Activated effector memory CD4-positive, alpha-beta T cell treated with Interleukin-2 at 50 U/mL for 16 hours (primary cell): ENCODE results near the gene PHF23.
"Not testable (repeated sequence)": the region's sequence is repeated elsewhere in the genome, so short reads cannot be mapped to it uniquely, and the experiment has no call there.

Experiments
- DNase-seq: peaks from one replicate; pipeline ENCODE4 v3.0.0-alpha.2; 2020

PHF23 gene

DNA sequence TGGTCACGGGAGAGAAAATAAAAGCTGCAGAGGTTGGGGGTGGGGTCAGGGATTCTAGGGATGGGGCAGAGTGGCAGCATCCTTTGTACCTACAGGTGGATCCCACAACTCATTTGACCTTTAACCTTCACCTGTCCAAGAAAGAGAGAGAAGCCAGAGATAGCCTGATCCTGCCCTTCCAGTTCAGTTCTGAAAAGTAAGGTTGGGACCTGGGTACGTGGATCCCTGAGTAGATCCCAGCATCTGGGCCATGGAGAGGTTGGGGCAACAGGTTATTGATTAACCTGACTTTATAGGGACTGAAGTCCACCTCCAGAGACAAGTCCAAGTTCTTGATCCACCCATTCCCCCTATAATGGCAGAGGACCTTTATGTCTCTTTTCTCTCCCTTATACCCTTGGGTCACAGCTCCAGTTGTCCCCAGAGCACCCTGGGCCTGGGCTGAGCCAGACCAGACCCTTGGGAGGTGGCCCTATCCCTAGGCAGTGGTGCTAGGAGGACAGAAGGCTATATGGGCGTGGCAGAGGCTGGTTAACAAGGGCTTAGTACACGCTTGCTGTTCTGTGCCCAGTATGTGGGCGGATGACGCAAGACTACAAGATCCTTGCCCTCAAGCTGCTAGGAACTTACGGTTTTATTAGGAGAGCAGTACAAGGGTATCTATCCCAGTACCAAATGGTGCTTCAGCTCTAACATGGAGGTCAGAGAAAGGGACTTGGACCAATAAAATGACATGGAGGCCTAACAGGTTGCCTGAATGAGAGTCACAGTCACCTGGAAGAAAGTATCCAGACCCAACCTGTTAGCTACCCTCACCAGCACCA, 19.7 kb upstream of the PHF23 start:
- DNase-seq, result no peak

DNA sequence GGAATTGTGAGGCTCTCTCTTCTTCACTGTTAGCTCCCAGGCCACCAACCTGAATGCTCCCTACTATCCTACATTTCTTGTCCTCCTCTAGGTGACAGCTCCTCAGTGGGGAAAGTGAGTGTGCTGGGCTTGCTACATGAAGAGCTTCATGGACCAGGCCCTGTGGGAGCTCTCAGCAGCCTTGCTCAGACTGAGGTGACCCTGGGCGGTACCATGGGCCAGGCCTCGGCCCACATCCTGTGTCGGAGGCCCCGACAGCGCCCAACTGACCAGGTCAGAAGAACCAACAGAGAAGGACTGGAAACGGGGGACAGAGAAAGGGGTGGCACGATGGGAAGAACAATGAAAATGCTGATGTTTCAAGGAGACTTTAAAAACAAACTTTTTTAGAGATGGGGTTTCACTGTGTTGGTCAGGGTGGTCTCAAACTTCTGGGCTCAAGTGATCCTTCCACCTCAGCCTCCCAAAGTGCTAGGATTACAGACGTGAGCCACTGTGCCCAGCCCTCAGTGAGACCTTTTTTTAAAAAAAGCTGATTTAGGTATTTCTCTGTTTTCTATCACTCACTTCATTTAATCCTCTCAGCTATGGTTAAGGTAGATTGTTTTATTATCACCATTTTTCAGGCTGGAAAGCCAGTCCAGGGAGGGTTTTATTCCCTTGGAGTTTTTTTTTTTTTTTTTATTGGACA, 17.7 kb upstream of the PHF23 start:
- DNase-seq, result no peak

DNA sequence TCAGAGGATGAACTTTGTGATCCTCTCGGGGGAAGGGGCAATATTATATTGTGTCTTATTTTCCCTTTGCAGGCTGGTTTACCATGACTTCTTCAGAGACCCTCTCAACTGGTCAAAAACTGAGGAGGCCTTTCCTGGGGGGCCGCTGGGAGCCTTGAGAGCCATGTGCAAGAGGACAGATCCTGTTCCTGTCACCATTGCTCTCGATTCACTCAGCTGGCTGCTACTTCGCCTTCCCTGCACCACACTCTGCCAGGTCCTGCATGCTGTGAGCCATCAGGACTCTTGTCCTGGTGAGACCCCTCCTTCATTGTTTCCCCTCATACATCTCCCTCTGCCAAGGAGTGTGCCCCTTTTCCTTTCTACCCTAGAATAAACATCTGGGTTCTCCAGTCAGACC, 15.3 kb upstream of the PHF23 start:
- DNase-seq, result no peak

DNA sequence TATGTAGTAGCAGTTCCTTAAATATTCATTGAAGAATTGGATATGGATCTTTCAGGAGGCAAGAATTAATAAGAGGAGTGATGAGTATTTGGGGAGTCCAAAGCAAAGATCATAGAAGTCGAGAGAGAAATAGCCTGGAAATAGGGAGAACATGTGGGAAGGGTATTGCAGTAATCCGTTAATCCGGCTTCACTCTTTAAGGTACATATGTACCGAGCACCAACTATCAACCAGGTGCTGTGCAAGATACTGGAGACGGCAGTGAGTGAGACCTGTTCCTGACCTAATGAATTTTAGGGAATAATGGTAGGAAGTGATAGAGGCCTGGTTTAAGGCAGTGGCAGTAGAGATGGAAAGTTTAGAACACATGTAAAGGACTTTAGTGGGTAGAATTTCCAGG, 13.8 kb upstream of the PHF23 start:
- no peak for DNase-seq

DNA sequence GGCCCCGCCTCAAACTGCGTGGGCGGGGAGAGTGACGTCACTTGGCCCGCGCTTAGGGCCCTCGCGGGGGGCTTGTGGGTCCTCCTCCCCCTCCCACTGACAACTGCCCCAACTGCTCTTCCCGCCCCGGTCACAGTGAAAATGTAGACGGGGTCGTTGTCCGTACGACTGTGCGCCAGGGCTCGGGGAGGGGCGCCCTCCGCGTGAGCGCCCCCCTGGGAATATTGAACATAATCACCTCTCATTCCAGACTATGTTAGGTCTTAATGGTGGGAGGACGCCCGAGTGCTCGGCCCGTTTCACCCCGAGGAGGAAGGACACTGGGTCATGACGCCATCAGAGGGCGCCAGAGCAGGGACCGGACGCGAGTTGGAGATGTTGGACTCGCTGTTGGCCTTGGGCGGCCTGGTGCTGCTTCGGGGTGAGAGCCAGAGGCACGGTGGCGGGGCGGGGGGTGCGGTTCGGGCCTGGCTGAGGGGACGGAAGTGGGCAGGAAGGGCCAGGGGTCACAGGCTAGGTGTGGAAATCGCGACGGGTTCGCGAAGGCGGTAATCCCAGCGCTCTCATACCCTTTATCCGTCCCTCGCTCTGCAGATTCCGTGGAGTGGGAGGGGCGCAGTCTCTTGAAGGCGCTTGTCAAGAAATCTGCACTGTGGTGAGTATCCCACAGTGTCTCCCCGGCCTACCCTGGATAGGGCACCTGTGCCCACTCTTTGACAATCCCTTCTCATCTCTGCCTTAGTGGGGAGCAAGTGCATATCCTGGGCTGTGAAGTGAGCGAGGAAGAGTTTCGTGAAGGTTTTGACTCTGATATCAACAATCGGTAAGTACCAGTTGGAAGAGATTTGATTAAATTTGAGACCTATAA, 13.2 kb upstream of the PHF23 start, which contains the start of gene ELP5:
ELP5 (plus strand) TSS at position 40 of the 868 bp plus-strand sequence; CDS start at position 376, 336 bp downstream.
- DNase-seq, result peak; percentile 75

DNA sequence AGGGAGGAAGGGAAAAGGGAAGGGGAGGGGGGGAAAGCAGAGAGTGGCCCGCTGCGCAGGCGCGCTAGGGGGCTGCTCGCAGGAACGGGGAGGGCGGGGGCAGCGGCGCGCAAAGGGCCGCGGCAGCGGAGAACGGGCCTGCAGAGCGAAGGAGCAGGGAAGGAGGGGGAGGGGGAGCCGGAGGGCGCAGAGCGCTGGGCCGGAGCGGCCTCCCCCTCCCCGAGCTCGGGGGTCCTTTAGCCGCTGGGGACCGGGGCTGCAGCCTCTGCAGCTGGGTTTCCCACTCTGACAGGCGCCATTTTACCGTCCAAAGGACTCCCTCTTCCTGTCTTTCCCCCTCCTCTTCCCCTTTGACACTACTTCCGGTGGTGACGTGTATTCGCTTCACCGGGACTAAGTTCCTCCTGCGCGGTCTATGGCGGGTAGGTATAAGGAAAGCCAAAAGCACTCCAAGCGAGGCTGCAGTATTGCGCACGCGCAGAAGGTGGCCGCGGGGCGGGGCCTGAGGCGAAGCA, 12.5 kb upstream of the PHF23 start, which contains the start of gene CTDNEP1:
CTDNEP1 (minus strand) TSS at position 74 of the 515 bp plus-strand sequence. CDS start 438 bp downstream, outside the sequence.
- peak; percentile 94 for DNase-seq

DNA sequence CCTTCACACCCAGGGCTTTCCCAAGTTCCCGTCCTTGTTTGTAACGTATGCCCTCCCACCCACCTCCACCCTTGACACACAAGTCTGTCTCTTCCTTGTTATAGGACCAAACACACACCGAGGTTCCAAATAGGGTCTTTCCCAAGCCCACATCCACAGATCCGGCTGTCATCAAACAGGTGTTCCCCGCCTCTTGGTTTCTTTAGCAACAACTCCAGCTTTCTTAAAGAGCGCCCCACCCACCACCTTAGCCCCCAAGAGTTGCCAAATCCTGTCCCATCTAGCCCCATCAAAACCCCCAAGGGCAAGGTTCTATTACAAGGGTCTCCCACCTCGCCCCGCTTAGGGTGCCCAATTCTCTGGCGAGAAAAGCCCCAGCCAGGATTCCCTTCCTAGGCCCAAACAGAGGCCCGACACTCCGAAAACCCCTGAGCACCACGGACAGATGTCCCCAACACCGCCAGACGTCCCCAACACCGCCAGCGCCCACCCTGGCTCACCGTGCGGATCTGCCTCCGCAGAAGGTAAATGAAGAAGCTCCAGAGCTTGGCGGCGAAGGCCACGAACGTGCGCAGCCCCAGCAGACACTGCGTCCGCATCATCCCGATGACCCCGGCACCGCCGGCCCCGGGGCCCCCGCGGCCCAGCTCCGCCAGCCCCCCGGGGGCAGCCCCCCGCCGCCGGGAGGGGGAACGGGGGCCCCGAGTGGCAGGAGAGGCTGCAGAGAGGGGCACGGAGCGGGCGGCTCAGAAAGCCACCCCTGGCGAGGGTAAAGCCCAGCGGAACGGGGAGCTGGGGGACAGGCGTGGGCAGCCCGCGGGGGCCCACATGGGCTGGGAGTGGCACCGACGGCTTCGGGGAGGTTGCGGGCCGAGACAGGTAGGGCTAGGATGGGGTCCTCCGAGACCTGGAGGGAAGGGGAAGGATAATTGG, 11.7 kb upstream of the PHF23 start:
- no peak for DNase-seq

DNA sequence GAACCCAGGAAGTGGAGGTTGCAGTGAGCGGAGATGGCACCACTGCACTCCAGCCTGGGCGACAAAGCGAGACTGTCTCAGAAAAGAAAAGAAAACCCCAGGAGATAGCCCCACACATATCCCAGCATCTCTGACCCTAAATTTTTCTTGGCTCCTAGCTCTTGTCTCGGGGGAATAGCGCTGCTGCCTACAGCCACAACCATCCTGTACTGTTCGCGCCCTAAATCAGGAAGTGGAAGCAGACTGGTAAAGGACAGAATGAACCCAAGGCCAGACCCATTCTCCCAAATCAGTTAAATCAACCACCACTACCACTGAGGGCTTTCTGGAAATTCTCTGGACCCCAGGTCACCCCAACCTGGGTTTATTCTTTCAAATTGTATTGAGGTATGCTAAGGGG, 10.6 kb upstream of the PHF23 start:
- no peak for DNase-seq

DNA sequence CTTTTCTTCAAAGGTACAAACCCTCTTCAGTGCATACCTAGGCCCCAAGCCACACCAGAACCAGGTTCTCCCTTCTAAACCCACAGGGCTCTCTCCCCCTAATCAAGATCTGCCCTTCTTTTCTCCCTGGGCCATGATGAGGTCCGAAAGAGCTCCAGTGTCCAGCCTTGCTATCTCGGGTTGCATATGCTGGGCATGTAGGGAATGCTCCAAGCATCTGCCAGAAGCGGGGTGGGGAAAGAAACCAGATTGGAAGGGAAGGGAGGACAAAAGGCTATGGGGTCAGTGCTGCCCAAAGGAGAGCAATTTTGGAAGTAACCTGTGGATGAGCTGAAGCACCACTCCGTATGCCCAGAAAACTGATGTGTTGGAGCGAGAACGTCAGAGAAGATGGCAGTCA, 10.0 kb upstream of the PHF23 start:
- DNase-seq, result no peak

DNA sequence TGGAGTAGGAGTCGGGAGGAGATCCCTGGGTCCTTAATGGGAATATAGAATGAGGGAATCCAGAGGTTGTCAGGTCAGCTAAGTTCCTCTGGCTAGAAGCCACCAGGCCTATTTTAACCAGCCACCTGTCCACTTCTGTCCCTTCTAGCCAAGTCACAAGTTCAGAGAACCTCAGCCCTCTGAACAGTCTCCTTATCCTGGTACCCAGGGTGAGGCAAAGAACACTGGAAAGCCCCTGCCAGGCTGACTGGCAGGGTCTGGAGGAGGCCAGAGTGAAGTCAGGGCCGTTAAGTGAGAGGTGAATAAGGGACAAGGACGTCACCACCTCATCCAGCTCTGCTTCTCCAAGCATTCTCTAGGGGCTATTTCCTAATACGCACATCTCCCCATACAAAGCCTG, 9.5 kb upstream of the PHF23 start:
- no peak for DNase-seq

DNA sequence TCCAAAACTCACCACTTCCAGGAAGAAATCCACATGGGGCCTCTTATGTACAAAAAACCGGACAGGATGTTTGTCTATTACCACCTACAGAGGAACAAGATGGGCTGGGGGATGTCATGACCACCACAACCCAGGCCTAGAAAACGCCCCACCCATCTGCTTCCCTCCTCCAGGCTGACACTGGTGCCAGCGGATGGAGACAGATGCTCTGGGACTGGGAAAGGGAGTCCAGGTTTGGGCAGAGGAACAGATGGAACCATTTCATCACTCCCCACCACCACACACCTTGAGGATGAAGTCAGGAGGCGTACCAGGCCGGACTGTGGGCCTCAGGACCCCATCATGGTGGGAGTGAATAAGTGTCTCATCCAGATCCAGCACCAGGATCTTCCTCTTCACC, 7.5 kb upstream of the PHF23 start:
- no peak for DNase-seq

DNA sequence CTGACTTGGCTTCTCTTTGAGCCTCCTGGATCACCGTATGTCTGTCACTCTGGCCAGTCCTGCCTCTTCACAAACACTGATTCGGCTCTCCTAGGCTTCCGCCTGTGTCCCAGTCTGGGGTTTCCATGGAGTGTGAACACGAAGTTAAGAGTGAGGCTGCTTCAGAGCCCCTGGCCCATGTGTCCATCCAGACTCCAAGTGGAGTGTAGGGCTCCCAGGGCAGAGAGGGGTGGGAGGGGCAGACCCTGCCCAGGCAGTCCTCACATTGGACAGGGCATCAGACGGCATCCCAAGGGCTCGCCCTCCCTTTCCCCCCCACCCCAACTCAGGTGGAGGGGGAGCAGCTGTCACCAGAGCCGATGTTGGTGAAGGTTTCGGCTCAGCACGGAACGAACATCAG, 4.6 kb upstream of the PHF23 start:
- DNase-seq, result not testable (repeated sequence)

DNA sequence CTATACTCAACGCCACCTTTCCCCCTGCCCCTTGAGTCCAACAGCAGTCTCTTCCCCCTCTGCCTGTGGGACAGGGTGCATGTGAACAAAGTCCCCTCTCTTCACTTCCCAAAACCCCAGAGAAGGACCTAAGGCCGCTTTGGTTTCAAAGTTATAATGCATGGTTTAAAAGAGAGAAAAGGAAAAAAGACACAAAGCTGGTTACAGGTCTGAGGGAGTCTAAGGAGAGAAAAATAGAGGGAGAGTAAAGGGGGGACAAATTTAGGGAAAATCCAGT, 4.1 kb upstream of the PHF23 start:
- DNase-seq, result no peak

DNA sequence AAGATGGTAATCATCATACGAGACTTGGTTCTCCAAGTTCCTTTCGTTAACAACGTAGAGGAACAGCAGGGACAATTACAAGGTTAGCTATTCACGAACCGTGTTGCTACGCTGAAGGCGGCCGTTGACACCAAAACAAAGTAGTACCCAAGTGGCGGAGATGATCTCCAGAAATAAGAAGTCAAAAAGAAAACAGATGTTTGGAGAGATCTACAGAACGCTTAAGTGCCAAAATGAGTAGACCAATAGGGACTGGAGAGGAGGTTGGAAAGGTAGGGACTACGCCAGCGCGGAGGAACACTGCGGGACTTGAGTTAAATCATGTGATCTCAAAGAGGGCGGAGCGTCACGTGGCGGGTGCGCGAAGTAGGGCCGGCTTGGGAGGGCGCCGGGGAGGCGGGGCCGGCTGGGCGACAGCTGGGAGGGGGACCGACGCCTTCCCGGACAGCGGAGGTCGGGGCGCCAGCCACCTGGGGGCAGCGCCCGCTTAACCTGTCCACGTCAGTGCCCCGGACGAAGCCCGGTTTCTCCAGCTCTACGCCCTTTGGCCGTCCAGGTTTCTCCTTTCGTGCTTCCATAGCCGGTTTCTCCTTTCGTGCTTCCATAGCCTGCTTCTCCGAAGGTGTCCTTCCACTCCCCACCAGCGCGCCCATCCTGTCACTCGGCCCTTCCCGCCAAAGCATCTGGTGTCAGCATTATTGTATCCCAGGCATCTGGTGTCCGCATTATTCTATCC, 3.6 kb upstream of the PHF23 start:
- DNase-seq, result peak; percentile 89

DNA sequence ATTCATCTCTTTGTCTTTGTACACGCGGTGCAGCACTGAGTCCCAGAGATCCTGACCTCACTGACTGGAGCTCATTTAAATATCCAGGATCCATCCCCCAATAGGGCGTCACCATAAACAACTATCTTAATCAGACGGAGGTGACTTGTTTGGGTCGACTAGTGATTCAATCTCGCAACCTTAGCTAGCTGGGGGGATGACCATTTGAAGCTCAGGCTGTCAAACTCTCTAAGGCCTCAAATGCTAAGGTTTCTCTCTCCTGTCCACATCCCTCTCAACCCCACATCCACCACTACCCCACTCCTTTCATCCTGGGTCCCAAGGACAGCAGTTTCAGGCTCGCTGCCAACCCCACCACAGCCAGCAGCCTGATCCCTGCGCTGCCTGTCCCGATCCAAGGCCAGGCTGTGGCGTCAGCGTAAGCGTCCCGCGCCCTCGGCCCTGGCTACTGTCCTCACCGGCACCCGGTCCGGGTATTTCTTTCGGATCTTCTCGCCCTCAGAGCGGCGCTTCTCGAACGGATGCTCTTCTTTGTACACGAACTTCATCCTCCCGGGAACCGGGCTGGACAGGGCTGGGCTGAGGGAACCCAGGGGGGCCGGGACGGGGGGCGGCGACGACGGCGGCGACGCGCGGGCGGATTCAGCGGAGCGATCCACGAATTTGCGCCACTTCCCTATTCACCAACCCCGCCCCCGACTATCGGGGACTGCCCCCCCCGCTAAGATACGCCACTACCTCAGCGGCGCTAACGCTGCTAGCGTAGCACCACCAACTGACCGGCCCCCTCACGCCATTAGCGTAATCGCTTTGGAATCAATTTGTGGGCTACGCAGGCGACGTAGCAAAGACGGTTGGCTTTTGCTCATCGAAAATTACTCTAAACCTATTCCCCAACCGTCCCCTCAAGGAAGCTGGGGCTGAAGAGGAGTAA, 2.8 kb upstream of the PHF23 start, which contains the start of gene GABARAP:
GABARAP (minus strand) TSS at position 667 of the 934 bp plus-strand sequence; CDS start at position 548, 119 bp downstream.
- peak; percentile 89 for DNase-seq

DNA sequence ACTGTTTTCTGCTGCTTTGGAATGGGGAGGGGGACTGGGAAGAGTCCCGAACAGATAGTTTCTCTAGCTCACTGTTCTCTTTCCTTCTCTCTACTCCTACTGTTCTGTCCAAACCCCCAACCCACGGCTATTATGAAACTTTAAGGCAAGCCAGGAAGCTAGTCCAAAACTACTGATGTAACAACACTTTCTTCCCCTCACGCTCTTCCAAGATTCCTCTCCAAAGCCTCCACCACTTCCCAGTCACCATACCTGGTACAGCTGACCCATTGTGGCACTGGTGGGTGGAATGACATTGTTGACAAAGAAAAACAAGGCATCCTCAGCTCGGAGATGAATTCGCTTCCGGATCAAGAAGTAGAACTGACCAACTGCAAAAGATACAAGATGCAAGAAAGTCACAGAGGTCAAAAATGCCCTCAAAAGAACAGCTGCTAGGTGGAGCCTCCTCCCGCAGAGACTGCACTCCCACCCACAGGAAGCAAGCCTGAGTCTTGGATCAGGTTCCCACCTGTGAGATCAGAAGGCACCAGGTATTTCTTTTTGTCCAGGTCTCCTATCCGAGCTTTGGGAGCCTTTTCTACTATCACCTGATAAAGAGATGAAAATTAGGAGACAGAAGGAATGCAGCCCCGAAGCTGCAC, 2.0 kb upstream of the PHF23 start:
- DNase-seq, result no peak

DNA sequence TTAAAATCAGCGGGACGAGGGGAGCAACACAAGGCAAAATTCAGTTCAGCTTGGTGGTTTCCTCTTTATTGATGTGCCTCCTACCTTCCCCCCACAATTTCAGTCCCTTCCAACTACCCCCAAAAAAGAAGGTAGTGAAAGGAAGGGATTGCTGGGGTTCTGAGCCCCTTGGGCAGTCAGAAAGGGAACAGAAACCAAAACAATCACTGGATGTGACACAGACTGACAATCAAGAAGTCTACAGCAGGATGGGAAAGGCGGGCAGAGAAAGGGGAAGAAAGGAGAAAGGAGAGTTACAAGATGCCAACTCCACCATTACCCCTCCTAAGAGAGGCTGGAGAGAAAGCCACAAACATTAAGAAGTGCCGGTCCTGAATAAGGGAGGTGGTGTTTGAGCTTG, 1.1 kb upstream of the PHF23 start:
- DNase-seq, result no peak

DNA sequence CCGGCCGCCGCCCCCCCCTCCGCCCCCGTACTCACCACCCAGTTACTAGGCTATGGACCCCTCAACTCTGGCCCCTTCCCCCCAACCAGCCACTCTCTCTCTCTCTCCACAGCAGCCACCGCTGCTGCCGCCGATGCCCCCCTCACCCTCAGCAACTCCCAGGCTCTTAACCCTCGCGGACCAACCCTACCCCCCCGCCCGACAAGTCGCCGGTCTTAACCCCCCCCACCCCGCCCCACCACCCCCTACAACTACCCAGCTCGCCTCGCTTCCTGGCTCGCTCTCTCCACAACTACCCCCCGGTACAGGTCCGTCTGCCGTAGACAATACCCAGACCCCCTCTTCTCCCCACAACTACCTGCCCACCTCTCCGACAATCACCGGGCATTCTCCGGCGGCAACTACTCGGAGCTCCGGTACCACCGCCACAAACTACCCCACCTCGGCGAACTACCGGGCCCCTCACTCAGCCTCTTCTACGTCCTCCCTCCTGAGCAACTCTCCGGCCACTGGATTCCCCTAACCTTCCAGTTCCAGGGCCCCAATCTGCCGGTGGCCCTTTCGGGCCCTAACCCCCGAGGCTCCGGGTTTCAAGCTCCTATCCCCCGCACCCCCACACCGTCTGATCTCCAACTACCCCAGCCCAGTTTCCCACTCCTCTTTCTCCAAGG, 702 bp downstream of the PHF23 start:
- DNase-seq, result peak; percentile 18
